Measurements from ENCODE around the gene ELN.
A peak's percentile ranks its signal among the peaks of the same experiment; 100 is the strongest.

The ELN gene

GRCh38 chr7:74092321-74092963, 64.5 kb downstream of the ELN start:
- DNase-seq (ENCODE audit: low read depth in 2 of 2) = no peak

DNA sequence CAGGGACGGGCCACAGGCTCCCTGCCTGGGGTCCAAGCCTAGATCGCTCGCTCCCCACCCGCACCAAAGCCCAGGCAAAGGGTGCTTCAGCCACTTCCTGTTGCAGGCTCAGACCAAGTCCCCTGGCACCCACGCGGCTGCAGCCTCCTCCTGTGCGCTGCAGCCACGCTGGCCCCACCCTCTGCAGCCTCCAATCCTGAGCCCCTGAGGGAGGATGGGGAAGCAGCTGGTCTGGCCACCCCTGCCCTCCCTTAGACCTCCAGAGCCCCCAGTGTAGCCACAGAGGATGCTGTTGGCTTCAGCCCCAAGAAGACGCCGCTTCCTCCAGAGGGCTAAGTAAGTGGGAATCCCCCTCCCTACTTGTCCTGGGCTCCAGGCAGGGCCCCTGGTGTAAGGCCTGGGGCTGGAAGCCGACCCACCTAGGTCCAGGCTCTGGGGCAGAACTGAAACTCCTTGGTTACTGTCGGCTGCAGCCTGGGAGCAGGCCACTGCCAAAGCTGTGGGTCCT, 65.0 kb downstream of the ELN start:
- DNase-seq (ENCODE audit: low read depth in 2 of 2) = no peak

- no peak for DNase-seq (ENCODE audit: low read depth in 2 of 2)
Measured at GRCh38 chr7:74093671-74094223, 65.8 kb downstream of the ELN start.

DNA sequence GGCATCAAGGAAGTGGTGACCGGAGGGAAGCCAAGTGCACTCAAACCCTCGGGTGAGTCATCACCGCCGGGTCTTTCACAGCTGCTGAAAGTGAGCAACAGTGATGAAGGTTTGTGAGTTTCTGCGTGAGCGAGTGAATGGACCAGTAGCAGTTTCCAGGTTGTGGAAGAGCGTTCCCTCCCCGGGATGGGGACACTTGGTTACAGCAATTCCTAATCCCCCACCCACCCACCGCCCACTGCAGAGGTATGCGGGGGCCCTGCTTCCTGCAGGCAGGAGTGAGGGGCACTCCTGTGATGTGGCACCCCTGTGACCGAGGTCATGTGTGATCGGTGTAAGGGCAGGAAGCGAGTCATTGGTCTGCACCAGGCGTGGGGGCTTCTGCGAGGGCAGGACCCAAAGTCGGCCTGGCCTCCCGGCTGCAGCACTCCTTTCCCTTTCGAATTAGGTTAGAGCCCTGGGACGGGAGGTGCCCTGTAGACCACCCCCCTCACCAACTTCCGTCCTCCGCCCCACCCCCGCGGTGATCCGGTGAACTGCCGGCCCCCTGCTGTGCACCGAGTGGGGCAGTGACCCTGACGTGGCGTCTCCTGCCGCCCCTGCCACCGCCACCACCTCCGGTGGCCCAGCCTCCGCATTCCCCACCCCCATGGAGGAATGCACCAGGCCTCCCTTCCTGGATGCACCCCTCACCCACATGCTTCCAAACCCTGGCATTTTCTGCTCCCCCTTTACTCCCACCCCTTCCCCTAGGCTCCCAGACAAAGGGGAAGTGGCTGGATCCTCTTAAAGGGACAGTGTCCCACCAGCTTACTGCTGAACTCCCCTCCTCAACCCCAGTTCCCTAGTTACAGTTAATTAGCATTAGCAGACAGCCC, 66.5 kb downstream of the ELN start:
- DNase-seq (ENCODE audit: low read depth in 2 of 2) = peak; percentile 72 to 74

DNA sequence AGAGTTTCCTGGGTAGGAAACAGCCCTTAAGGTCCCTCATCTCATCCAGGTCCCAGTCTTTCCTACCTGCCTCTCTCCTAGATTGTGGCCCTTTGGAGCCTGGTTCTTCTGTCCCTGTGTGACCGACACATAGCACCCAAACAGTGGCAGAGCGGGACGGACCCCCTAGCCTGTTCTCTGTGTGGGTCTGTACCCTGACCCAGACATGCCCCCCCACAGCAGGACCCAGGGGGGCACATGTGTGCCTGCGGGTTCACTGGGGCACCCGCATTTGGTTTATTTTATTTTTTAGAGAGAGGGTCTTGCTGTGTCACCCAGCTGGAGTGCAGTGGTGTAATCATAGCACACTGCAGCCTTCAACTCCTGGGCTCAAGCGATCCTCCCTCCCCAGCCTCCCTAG, 67.2 kb downstream of the ELN start:
- DNase-seq (ENCODE audit: low read depth in 2 of 2) = no peak

DNA sequence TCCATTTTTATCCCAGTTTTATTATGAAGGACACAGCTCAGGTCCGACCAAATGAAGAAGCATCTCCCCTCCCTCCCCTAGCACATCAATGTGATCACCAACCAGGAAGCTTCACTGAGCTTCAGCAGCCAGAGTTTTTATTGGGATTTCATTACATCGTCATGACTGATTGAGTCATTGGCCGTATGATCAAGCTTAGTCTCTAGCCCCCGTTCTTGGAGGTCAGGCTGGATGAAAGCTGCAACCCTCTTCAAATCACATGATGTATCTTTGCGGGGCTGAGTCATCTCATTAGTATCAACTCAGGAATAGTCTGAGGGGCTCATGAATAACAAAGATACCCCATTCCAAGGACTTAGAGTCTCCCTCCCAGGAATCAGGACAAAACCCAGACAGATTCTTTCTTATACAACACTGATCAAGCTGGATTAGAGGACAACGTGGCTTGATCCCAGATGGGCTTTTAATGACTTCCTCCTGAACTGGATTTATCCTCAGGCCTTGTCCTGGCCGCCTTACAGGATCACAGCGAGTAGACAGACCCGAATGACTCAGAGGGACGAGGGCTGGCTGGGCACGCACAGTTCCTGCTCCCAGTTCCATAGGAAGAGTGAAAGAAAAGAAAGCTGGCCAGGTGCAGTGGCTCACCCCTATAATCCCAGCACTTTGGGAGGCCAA, 70.1 kb downstream of the ELN start:
- peak; percentile 77 to 78 for DNase-seq (ENCODE audit: low read depth in 2 of 2)

DNA sequence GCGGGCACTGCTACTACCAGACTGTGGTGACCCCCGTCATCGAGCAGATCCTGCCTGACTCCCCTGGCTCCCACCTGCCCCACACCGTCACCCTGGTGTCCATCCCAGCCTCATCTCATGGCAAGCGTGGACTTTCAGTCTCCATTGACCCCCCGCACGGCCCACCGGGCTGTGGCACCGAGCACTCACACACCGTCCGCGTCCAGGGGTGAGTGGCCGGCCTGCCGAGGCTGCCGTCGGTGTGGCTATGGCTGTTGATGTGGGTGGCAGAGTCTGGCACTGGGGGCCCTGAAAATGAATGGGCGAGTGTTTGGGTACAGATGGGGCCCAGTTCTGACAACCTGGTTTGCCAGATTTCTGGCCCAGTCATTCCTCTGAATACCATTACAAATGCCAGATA, 71.1 kb downstream of the ELN start:
- no peak for DNase-seq (ENCODE audit: low read depth in 2 of 2)

GRCh38 chr7:74101061-74101681, 73.2 kb downstream of the ELN start:
- no peak for DNase-seq (ENCODE audit: low read depth in 2 of 2)

- DNase-seq (ENCODE audit: low read depth in 2 of 2) = no peak
Measured at GRCh38 chr7:74103219-74103772, 75.3 kb downstream of the ELN start.

DNA sequence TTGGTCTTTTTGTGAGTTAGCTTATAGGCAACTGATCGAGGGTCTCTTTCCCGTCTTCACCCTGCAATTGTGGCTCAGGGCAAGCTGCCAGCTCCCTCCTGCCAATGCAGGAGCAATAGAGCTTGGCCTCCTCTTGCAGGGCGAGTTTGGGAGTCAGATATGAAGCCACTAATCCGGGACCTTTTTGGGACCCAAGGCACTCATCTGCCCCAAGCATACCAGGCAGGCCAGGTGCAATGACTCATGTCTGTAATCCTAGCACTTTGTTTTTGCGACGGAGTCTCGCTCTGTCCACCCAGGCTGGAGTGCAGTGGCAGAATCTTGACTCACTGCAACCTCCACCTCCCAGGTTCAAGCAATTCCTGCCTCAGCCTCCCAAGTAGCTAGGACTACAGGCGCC, 76.7 kb downstream of the ELN start:
- no peak for DNase-seq (ENCODE audit: low read depth in 2 of 2)

DNA sequence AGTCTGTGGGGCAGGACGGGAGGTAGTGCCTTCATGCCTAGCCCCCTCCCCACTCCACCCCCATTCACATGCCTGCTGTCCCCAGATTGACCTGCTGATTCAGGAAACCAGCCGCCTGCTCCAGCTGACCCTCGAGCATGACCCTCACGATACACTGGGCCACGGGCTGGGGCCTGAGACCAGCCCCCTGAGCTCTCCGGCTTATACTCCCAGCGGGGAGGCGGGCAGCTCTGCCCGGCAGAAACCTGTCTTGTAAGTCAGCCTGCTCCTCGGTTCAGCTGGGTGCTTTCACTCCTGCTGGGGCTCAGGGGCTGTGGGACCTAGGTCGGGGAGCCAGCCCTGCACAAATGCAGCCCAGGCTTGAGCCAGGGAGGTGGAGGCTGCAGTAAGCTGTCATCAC, 78.0 kb downstream of the ELN start:
- DNase-seq (ENCODE audit: low read depth in 2 of 2) = no peak

- DNase-seq (ENCODE audit: low read depth in 2 of 2) = no peak
Measured at GRCh38 chr7:74106846-74107245, 78.9 kb downstream of the ELN start.

GRCh38 chr7:74115326-74115725, 87.4 kb downstream of the ELN start:
- DNase-seq (ENCODE audit: low read depth in 2 of 2) = no peak

DNA sequence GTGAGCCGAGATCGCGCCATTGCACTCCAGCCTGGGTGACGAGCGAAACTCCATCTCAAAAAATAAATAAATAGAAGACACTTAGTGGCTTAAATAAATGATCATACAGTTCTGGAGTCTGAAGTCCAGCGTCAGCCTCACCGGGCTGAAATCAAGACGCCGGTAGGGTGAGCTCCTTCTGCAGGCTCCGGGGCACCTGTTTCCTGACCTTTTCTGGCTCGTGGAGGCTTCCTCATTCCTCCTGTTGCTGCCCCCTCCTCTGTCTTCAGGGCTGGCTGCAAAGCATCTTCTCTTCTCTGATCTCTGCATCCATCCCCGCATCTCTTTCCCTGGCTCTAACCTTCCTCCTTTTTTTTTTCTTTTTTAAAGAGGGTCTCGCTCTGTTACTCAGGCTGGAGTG, 88.4 kb downstream of the ELN start:
- no peak for DNase-seq (ENCODE audit: low read depth in 2 of 2)
